Stimulated activated CD8-positive, alpha-beta memory T cell treated with anti-CD3 and anti-CD28 coated beads, Interleukin-12 subunit alpha, Interleukin-12 subunit beta, amount 100 ng/mL, for 24 hours (primary cell): ENCODE data around the gene TMEM59.
"Not testable (repeated sequence)": the region's sequence is repeated elsewhere in the genome, so short reads cannot be mapped to it uniquely, and the experiment has no call there.

Experiments
- DNase-seq: peaks from one replicate; pipeline ENCODE4 v3.0.0-alpha.2; 2020; ENCODE audit errors: extremely low read depth

TMEM59 gene

DNA sequence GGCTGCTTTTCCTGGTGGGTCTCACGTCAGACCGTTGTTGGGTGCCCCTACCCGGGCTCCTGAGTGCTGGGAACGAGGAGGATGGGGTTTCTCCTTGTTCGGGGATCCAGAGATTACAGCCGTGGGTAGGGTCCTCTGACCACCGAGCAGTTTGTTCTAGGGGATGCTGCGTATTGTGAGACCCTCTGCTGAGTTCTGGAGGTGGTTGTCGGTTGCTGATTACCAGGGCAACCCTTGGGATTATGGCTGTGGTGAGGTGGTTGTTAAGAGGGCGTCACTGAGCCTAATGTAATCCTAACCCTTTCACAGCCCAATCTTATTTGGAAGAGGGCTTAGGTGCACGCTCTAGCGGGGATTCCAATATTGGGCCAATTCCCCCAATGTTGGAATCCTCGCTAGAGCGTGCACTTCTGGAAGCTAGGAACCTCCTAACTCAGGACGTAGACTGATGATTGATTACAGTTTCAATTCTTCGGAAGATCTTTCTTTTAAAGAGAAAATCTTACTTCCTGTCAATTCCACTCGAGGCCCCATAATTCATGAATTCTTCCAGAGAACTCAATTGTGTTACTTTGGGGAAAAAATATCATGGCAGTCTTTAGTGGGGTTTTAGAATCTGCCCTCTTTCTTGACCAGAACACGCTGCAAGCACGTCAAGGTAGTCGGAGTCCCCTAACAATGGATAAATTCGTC lies 887 bp upstream of the TMEM59 start:
- DNase-seq = no peak

DNA sequence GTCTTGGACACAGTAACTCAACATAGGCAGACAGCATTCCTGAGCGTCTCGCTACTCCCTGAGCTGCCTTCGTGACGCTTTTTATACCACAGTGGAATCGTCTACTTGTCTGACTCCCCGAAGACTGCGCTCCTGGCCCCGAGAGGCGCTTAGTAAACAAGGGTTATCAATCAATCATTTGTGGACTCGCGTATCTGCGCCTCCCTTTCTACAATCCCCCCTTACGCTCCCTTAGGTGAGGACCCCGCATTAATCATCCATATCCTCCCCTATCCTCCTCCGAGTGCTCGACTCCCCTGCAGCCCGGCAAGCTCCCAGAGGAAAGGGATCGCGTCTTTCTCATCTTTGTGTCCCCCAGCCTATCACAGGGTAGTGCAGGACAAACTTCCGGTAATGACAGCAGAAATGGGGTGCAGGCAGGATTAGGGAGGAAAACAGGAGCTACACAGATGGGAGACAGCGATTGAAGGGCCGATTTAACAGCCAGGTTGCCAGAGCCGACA lies 522 bp downstream of the TMEM59 start:
- DNase-seq = no peak

DNA sequence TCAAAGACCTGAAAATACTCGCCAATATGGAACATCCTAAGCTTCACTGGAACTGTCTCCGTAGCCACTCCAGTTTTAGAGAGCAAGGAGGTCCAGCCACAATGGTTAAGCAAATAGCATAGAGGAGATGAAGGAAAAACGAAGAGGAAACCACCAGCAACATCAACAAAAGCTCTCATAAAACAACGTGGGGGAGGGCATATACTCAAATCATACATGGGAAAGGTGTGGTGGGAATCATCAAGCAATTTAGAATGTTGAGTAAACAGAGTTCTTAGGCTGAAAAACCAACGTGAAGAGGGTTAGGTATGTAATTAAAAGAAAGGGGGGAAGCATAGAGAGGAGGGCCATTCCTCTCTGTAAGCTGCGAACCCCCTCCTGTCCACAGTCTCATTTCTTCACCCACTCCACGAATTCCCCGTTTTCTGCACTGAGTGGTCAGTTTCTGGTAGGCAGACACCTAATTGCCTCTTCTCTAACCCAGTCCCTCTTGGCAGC lies 1.0 kb downstream of the TMEM59 start:
- no peak for DNase-seq

DNA sequence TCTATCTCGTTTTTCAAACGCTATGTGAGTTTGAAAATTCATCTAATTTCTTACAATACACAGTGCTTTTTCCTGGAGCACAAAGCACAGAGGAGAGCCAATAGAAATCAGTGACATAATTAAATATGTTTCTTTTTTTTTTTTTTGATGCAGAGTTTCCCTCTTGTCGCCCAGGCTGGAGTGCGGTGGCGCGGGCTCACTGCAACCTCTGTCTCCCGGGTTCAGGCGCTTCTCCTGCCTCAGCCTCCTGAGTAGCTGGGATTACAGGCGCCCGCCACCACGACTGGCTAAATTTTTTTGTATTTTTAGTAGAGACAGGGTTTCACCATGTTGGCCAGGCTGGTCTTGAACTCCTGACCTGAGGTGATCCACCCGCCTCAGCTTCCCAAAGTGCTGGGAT lies 2.6 kb downstream of the TMEM59 start:
- not testable (repeated sequence) for DNase-seq

DNA sequence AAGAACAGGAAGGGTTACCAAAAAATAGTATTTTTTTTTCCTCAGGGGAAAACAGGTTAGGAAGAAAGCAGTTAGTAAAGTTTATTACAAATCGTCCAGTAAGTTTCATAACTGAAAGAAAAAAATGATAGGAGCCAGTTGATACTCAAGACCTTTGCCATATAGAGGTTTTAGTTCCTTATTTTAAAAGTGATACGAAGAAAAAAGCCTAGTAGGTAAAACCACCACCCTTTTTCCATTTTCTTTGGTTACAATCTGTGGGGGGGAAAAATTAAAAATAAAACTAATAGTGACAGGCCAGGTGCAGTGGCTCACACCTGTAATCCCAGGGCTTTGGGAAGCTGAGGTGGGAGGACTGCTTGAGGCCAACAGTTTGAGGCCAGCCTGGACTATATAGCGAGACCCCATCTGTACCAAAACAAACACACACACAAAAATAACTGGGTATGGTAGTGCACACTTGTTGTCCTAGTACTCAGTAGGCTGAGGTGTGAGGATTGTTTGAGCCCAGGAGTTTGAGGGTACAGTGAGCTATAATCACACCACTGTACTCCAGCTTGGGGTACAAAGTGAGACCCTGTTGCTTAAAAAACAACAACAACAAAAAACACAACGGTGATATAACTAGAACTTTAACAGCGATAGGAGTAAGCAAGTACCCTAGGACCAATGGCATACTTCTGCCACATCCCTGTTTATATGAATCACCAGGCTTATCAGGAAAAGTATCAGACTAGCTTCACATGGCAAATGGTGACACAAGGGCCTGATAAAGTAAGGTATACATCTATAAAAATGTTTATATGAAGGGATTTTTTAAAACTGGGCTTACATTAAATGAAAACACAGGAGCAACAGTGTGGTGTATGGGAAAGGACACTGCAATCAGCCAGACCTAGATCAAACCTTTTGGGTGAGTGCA lies 5.4 kb downstream of the TMEM59 start:
- no peak for DNase-seq

DNA sequence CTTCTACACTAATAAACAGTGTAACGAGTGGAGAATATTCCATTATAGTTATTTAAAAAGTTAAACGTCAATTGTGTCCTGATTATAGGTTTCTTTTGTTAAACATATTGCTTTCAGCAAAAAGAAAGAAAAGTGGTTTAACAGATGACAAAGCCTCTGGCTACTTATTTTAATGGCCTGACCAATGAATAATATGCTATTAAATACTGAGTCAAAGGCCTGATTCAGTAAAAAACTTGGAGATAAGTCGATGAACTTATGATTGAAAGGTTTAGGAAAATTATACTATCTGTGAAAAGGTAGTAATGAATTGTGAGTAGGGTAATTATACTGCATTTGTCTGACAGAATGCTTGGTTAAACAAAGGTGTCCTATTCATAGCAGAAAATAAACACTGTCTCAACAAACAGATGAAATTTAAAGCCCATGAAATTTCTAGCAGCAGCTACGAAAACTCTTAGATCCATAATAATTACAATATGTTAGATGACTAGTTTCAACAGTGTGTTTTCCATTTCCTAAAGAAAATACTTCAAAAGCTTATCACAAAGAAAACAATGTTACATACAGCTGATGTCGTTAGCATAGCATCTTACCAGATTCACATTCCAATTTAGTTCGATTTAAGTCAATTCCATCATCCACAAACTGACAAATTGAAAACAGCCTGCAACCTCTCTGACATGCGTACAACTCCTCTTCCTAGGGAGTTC lies 6.2 kb downstream of the TMEM59 start:
- DNase-seq = no peak

DNA sequence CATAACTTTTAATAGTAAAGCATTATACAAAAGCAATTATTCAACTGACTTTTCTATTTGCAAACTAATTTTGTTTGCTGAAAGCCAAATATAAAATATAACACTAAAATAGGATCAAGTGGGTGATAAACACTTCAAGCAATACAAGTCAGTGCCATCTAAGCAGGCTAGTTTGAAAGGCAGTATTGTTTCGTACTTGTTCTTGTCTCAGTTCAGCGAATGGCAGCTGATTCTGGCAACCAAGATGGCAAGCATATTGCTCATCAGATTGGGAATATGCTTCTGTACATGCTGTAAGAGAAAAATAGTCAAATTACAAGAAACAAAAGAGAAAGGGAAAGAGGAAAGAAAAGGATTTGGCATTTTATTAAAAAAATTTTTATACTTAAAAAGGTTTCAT lies 7.5 kb downstream of the TMEM59 start:
- DNase-seq = no peak

DNA sequence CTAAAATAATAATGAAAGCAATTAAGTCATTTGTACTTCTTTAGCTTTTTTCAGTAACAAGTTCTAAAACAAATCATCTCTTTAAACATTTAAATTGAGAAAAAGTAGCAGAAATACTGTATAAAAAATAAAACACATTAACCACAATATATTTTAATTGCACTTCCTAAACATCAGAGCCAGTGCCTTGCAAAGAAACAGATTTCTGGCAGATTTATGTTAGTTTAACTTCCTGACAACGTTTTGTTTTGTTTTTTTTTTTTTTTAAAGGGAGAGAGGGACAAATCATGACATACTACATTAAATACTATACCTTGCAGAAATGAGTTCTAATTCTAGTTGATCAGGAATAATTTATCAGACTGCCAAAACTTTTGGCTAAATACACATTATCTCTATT lies 11.2 kb downstream of the TMEM59 start:
- no peak for DNase-seq

DNA sequence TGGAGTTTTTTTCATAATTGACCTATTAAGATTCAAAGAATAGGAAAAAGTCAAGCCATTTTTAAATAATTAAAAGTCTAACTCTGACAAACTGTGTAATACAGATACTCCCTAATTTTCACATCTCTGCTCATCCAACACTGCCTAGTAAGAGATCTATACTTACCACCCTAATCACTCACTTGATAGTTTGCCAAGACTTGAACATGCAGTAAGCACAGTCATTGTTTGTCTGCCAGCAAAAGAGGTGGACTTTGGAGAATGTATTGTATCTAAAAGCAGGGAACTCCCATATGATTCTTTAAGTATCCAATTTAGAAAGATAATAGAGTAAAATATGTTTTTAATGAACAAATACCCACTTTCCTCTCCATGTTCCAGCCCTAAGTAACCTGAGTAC lies 15.5 kb downstream of the TMEM59 start:
- DNase-seq = no peak

DNA sequence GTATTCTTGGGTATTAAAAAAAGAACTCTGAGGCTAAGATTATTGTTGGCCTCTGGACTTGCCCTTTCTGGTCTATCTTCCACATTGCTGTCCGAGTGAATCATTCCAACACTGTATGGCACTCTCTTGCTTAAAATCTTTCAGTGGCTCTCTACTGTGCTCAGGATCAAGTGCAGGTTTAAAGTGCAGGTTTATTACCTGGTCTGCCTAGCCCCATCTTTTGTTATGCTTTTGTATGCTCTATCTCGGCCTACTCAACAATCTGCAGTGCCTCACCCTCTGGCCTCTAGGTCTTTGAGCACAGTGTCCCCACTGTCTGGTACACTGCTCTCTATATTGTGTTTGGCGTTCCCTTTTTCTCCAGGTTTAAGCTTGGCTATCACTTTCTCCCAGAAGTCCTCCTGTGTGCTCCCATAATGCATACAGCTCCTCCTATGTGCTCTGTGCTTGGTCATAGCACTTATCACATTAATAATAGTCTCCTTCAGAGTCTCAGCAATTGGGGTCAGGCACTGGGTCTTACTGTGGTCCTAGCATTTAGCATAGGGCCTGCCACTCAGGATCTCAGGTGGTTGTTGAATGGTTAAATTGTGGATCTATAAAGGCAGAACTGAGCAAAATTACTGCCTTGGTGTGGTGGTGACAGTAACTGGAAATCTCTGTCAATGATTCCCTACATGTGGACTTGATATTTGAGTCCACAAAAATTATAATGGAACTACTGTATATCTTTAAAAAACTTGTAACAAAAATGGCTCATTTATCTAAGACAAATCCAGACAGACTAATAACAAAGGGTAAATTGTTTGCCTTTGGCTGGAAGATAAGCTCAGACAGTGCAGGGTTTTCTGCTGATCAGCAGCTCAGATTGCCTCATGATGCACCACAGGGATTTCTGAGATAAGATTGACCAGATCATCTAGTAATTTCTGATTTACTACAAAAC lies 24.4 kb downstream of the TMEM59 start:
- DNase-seq = no peak

DNA sequence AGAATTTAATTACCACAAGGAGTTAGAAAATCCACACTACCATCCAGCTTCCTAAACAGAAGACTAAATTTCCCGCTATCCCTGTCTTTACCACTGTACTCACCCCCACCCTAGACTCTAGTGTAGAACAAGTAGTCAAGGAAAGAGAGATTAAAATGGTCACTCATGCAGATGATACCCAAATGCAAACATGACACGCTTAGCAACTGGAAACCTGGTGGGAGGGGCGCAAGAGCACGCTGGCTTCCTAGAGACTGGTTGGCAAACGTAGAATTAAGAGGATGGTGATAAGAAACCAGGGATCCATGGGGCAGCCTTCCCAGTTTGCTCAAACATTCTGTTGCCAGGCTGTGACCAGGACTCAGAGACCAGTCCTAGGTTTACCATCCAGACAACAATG lies 25.2 kb downstream of the TMEM59 start:
- DNase-seq = no peak

DNA sequence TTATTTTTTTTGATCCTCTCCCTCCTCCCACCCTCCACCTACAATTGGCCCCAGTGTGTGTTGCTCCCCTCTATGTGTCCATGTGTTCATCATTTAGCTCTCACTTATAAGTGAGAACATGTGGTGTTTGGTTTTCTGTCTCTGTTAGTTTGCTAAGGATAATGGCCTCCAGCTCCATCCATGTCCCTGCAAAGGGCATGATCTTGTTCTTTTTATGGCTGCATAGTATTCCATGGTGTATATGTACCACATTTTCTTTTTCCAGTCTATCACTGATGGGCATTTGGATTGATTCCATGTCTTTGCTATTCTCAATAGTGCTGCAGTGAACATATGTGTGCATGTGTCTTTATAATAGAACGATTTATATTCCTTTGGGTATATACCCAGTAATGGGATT lies 28.2 kb downstream of the TMEM59 start:
- not testable (repeated sequence) for DNase-seq

DNA sequence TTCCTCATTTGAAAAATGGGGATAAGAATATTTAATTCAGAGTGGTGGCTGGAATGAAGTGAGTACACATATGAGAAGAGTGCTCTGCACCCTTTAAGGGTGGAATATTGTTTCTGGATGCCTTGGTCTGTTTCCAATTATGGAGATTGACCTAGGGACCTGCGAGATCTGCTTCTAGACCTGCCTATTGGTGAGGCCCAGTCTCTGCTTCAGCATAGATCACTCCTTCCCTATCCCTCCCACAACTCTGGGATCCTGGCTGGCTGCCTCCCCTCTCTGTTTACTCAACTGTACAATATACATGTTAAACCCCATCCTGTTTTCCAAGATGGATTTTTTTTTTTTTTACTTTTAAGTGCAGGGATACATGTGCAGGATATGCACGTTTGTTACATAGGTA lies 28.6 kb downstream of the TMEM59 start:
- DNase-seq = no peak

DNA sequence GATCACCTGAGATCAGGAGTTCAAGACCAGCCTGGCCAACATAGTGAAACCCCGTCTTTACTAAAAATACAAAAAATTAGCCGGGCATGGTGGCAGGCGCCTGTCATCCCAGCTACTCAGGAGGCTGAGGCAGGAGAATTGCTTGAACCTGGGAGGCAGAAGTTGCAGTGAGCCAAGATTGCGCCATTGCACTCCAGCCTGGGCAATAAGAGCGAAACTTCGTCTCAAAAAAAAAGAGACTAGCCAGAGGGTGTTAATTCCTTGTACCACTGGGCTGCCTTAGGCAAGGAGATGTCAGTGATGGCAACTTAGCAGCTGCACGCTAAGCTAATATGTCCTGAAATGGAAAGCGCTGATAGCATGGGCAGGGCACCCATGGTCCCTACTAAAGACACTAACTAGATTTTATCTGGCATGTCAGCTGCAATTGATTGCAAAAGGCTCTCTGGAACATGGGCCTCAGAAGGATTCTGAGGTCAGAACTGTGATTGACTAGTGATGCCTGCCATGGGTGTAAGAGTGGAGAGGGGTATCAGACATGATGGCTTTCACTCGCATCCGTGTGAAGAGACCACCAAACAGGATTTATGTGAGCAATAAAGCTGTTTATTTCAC lies 33.3 kb downstream of the TMEM59 start:
- not testable (repeated sequence) for DNase-seq

DNA sequence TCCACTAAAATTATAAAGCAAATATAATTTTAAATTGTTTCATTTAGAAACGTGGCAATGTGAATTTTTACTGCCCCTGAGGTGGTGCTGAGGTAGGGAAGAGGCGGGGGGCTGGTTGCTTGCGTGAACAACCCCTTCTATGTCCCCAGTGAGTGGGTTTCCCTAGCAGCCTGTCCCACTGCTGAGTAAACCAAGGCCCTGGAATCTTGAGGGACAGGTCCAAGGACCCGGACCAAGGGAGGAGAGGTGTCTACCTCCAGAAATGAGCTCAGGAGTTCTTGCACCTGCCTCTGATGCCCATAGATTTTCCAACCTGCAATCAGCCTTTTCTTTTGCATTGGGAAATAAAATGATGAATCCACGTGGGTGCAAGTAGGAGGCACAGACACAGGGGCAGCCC lies 34.4 kb downstream of the TMEM59 start:
- no peak for DNase-seq

DNA sequence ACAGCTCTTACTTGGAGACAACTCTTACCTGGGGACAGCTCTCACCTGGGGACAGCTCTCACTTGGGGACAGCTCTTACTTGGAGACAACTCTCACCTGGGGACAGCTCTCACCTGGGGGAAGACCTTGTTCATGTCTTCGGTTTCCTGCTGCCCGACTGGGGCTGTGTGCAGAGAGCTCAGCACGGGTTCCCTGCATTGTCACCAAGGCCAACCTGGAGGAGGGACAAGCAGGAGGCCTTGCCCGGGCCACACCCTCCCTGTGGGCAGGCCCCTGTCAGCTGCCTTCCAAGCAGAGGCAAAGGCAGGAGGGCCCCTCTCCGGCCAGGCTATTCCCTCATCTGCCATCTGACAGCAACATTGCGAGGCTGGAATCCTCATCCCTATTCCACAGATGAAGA lies 35.0 kb downstream of the TMEM59 start, which contains the start of gene LDLRAD1:
Gene LDLRAD1, minus strand, starts transcription at position 208 of the 400 bp plus-strand sequence. Its CDS starts 74 bp downstream, at position 134.
- no peak for DNase-seq

DNA sequence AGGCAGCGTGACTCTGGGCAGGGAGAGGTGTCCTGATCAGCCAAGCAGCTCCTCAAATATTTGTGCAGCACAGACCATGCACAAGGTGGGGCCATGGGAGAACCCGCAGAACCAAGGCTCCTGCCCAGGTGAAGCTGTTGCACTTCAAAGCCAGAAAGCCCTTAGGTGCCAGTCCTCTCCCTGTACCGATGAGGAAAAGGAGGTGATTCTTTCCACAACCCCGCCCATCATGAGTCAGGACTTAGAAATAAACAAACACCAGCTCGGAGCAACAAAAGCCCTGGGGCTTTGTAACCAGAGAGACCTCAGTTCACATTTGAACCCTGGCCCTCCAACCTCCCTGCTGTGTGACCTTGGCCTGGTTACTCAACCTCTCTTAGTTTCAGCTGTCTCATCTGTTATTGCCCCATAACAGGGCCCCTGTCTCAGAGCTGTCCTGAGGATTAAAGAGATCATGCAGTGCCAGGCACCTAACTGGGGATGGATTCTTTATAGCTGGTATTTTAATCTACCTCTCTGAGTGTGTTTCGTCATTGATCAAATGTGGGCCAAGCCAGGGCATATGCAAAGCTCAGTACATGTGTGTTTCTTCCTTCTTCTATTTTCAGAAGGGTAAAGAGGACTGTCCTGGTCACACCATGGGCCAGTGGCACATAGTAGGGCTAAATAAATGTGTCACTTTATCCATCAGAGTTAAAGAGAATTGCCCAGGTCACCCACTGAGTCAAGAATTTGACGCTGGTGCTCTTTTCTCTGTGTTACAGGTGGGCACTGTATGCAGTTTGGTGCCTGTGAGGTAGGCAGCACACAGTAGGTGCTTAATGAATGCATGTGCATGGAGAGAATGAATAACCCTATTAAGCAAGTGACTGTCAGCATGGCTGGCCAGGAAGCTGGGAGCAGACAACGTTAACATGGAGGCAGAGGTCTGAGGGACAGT lies 36.4 kb downstream of the TMEM59 start:
- DNase-seq = no peak

DNA sequence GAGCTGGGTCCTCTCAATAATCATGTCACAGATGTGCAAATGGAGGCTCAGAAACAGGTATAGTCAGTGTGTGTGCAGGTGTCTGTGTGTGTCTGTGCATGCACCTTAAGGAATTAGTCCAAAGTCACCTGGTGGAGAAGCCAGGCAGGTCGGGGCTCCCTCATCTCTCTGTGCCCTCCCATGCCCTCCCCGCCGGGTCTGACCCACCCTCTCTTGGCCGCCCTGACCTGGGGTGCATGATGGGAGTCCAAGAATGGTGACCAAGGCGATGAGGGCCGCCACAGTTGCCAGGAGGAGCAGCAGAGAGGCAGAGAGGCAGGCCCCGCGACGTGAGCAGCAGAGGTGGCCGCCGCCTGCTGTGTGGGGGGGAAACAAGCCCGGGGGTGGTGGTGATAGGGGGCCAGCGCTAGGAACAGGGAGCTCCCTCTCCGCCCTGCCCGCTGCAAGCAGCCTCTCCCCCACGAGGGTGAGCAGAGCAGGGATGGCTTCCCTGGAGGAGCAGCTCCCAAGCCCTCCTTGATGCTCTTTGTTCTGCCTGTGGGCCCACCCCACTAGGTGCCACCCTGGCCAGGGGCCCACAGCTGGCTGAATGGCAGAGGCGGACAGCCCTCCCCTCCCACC lies 38.9 kb downstream of the TMEM59 start:
- no peak for DNase-seq
